ENCODE measurements around the gene TMEM150A.
A peak's percentile ranks its signal among the peaks of the same experiment; 100 is the strongest.
"Not testable (repeated sequence)": the region's sequence is repeated elsewhere in the genome, so short reads cannot be mapped to it uniquely, and the experiment has no call there.

The TMEM150A gene

GRCh38 chr2:85592299-85592698 lies 10.2 kb downstream of the TMEM150A start:
- DNase-seq: not testable (repeated sequence)

DNA sequence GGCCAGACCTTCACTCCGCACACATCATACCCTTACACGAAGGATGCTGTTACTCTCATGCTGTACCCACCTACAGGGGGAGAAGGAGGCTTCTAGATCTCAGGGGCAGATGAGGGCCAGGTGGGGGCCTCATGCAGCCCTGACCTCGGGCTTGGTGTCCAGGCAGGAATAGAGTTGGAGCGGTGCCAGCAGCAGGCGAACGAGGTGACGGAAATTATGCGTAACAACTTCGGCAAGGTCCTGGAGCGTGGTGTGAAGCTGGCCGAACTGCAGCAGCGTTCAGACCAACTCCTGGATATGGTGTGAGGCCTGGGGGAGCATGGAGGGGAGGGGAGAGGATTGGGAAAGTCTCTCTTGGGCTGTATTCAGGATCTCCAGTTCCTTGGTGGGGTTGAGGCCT lies 10.9 kb downstream of the TMEM150A start:
- DNase-seq: no peak

GRCh38 chr2:85590950-85591349 lies 11.5 kb downstream of the TMEM150A start:
- no peak for DNase-seq

DNA sequence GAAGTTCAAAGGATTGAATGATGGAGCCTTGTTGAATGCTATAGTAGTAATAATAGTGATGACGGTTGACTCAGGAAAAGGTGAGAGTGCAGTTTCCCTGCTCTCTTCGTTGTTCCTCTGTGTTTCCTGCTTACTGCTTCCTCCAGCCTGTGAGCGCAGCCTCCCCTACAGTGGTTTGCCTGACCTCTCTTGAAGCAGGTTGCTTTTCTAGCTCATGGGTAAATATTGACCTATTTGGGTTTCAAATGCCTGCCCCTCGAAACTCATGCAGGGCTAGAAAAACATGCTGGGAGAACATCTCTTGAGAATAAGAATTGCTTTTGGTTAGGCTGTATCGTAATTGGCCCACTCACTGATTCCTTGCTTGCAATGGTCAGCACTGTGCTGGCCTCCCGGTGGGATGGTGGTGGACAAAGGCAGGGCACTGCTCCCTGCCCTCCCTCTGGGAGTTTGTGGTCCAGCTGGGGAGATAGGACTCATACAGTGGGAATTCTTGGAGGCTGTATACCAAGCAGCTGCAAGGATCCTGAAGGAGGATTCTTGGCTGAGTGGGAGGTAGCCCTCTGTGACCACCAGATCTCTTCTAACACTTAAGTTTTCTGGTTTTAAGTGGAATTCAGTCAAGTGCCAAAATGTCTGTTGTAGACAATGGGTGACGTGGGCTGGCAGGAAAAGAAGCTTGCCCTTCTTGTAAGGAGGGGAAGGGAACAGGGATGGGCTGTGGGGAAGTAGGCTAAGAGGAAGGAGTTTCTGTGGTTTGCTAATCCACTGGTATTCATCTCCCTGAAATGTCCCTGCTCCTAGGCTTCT lies 12.3 kb downstream of the TMEM150A start:
- DNase-seq: no peak

DNA sequence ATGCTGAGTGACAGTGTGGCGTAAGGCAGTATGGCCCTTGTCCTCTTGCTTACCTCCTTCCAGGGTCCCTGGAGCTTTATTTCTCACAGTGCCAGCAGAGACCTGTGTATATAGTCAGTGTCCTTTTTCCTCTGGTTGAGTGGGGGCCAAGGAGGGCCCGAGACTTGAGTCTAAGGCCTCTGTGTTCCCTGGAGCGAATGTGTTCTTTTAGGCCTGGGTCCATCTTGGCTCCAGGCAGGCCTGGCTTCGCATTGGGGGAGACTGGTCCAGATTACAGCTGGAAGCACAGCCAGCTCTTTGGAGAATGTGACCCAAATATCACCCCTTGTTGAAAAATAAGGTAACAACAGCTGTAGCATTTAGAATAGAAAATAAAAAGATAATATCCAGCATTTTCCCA lies 13.3 kb downstream of the TMEM150A start:
- no peak for DNase-seq

DNA sequence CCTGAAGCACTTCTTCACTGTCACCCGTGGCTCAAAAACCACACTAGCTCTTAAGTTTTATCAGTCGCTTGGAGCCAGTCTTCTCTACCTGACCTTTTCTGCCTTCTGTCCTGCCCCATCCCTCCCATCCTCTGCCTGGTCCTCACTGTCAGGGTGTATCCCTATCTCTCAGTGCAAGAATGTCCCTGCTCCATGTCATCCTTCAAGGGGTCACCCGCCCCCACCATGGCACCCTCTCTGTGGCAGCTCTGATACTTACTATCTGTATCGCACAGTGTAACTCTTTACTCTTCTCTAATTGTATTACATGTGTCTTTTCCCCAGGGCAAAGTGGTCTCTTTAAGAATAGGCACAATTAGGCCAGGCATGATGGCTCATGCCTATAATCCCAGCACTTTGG lies 13.9 kb downstream of the TMEM150A start:
- DNase-seq: no peak

- no peak for DNase-seq
Observed at GRCh38 chr2:85588236-85588635, 14.3 kb downstream of the TMEM150A start.

- DNase-seq: no peak
Observed at GRCh38 chr2:85585781-85586105, 16.8 kb downstream of the TMEM150A start.

- no peak for DNase-seq
Observed at GRCh38 chr2:85584857-85585780, 17.4 kb downstream of the TMEM150A start.

DNA sequence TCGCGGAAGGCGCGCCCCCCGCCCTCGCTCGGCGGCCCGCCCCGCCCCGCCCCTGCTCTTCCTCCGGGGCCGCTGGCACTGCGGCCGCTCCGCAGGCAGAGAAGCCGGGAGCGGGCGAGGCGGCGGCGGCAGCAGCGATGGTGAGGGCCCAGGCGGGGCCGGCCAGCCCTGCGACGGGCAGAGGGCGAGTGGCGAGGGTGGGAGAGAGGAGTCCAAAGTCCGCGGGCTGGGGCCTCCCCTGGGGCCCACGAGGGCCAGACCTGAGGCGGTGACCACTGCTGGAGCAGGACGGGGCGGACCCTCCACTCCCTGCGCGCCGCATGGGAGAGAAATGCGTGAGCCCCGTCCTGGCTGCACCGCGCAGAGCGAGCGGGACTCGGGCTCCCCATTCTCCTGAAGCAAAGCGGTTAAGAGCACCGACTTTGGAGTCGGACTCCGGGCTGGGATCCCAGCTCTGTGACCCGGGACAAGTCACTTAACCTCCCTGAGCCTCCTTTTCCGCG lies 18.1 kb downstream of the TMEM150A start, which contains the start of gene VAMP5:
Gene VAMP5 (plus strand): TSS at position 78 of the 503 bp plus-strand sequence. CDS start 60 bp downstream, at position 138.
- peak; percentile 38 to 67 for DNase-seq

DNA sequence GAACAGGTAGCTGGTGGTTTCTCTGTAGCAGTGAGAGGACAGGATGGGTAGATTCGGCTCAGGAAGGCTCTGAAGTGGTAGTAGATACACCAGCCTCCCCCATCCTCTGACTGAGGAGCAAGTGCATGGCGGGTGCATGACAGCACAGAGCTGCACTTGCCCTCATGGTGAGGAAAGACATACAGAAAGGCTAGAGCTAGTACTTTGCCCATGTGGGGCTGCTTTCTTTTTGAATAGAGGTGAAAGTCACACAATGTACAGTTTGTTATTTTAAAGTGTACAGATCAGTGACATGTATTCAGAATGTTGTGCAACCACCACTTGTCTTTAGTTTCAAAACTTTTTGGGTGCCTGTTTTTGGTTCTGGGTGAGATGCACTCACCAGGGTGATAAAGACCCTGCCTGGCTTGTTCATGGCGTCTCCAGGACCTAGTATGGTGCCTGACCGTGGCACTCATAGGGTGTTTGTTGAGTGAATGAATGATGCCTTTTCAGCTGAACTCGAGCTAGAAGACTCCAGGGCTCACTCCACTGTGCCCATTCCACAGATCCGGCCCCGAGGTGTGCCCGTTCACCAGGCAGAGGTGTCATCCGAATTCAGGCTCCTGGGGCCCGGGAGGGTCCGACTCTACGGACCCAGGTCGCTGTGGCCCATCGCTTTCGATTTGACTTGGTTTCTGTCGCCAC lies 18.7 kb downstream of the TMEM150A start:
- DNase-seq: peak in 1 of 2 donors; percentile 47

GRCh38 chr2:85582492-85582891 lies 20.0 kb downstream of the TMEM150A start:
- DNase-seq: no peak

- DNase-seq: no peak
Observed at GRCh38 chr2:85580206-85580605, 22.3 kb downstream of the TMEM150A start.

DNA sequence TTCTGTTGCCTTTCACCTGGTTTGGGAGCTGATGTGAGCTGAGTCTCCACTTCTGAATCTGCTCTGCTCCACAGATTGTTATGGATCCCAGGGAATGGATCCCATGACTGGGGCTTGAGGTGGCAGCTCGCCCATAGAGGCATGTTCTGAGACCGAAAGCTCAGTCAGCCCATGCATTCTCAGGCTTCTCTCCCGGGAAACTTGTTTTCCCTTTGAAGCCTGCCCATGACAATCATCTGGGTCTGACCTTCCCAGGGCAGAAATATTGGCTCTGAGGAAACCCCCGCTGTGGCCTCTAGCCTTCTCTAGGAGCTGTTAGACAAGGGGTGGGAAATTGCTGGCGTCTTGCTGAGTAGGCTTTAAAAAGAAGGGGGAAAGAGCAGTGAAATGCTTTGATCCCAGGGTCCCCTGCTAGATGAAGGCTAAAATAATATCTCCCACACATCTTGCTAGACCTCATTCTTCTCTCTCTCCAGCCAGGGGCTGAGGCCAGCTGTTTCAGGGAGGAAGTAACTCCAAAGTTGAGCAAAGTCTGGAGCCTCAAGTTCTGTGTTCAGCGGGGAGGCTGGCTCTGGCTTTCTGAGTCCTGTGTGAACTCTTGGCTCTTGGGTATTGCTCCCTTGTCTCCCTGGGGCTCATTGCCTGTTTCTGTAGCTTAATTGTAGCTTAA lies 23.1 kb downstream of the TMEM150A start:
- no peak for DNase-seq

GRCh38 chr2:85578243-85579180 lies 24.0 kb downstream of the TMEM150A start:
- peak in 1 of 2 donors; percentile 47 for DNase-seq

- DNase-seq: peak in 1 of 2 donors; percentile 66
Observed at GRCh38 chr2:85577386-85578242, 24.9 kb downstream of the TMEM150A start, which contains the start of gene VAMP8. TSS of gene VAMP8 (plus strand) at chr2:85577586. CDS start at chr2:85577647, 61 bp downstream.

DNA sequence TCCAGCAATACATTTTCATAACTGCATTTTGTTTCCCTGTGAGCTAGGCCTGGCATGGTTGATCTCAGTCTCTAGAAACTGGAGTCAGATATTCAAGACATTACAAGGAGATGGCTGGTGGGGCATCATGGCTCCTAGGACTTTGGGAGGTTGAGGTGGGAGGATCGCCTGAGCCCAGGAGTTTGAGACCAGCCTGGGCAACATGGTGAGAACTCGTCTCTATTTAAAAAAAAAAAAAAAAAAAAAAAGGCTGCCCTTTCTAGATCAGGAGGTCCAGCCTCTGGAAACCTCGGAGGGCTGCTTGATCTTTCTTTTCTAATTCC lies 25.5 kb downstream of the TMEM150A start:
- no peak for DNase-seq

- no peak for DNase-seq
Observed at GRCh38 chr2:85575739-85576138, 26.8 kb downstream of the TMEM150A start.

DNA sequence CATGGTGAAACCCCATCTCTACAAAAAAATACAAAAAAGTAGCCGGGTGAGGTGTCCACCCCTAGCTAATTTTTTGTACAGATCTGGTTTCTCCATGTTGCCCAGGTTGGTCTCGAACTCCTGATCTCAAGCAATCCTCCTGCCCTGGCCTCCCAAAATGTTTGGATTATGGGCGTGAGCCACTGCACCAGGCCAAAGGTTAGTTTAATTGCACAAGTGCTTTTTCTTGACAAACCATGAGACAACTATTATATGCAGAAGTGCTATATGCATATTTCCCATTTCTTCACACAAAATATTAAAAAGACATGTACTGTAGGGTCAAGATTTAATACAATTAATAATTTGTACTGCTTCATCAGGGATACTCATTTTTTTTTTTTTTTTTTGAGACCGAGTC lies 36.2 kb downstream of the TMEM150A start:
- no peak for DNase-seq

DNA sequence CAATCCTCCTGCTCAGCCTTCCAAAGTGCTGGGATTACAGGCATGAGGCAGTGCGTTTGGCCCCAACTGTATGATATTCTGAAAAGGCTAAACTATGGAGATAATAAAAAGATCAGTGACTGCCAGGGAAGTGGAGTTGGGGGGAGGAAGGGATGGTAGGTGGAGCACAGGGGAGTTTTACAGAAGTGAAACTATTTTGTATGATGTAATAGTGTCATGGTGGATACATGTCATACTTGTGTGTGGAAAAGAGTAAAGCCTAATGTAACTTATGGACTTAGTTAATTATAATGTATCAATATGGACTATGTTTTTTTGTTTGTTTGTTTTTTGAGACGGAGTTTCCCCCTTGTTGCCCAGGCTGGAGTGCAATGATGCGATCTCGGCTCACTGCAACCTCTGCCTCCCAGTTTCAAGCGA lies 38.3 kb downstream of the TMEM150A start:
- no peak for DNase-seq

All from CD4-positive, alpha-beta T cell treated with Interferon alpha-2 for 1 hour (primary cell).